GM19467 (cell line): ENCODE measurements around the gene NPEPL1.

Source experiments
- ATAC-seq: cut with Tn5 transposase; IDR thresholded peaks from one replicate; pipeline ENCODE4 v1.9.1; 2021; ENCODE audit warnings: mild to moderate bottlenecking, moderate library complexity; ENCODE audit not compliant: unreplicated experiment

Gene NPEPL1

GRCh38 chr20:58699623-58700107 lies 7.1 kb downstream of the NPEPL1 start:
- ATAC-seq = no peak

GRCh38 chr20:58700121-58700821 lies 7.7 kb downstream of the NPEPL1 start:
- no peak for ATAC-seq

- ATAC-seq = no peak
Measured at GRCh38 chr20:58700823-58701222, 8.2 kb downstream of the NPEPL1 start.

GRCh38 chr20:58701431-58702160 lies 9.0 kb downstream of the NPEPL1 start:
- ATAC-seq = no peak

- ATAC-seq = no peak
Measured at GRCh38 chr20:58702161-58702510, 9.5 kb downstream of the NPEPL1 start.

- ATAC-seq = no peak
Measured at GRCh38 chr20:58702859-58703648, 10.5 kb downstream of the NPEPL1 start.

- no peak for ATAC-seq
Measured at GRCh38 chr20:58703765-58704371, 11.3 kb downstream of the NPEPL1 start.

DNA sequence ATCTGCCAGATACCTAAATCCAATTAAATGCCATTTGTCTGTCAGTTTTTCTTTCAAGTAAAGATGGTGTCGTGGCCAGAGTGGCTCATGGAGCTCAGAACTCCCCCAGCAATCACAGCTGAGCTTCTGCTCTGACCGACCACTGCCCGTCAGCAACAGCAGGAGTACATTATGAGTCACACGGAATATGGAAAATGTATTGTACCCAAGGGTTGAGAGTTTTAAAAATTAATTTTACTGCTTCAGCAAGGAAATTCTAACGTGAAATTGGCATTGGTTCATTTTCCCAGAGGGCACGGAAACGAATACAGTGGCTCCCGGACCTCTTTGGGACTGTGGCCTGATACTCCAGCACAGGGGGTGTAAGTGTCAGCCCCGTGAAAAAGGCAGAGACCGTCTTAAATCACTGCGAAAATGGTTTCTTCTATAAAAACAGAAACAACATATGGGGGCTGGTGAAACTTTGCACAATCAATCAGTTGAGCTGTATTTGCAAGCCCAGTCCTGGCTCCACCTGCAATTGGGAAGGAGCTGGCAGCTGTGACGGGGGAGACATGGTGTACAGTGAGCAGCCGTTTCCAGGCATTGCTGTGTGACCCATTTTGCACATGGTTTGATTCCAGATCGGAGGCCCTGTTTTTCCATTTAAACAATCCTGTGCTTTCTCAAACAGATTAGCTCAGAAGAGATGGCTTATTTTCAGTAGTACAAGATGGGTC lies 12.8 kb downstream of the NPEPL1 start:
- no peak for ATAC-seq

DNA sequence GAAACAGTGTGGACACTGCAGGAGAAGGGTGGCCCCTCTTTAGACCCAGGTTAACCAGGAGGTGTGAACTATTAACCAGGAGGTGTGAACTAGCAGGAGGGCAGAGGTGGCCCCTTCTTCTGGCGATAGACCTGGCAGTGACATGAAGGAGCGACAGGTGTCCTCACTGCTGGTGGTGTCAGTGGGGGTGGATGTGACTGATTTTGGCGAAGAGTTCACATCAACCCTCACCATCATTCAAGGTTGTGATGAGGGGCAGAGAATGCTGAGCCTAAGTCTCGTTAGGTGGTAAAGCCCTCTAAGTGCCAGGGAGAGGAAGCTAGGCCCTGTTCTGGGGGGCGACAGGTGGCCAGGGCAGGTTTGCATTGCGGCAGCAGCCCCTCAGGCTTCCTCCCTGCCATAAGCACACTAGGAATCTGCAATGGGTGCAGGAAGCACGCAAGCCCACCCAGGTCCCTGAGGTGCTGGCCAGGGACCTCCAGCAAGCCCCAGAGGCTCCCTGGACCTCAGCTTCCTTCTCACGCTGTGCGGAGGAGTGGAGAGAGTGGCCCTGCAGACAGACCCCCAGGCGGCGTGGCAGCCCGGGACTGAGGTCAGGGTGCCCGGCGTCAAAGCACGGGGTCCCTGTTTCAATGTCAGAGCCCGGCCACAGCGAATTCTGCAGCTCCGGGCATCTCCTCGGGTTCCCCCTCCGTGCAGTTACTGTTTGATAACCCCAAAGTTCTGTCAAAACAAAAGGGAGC lies 13.7 kb downstream of the NPEPL1 start:
- ATAC-seq = no peak

DNA sequence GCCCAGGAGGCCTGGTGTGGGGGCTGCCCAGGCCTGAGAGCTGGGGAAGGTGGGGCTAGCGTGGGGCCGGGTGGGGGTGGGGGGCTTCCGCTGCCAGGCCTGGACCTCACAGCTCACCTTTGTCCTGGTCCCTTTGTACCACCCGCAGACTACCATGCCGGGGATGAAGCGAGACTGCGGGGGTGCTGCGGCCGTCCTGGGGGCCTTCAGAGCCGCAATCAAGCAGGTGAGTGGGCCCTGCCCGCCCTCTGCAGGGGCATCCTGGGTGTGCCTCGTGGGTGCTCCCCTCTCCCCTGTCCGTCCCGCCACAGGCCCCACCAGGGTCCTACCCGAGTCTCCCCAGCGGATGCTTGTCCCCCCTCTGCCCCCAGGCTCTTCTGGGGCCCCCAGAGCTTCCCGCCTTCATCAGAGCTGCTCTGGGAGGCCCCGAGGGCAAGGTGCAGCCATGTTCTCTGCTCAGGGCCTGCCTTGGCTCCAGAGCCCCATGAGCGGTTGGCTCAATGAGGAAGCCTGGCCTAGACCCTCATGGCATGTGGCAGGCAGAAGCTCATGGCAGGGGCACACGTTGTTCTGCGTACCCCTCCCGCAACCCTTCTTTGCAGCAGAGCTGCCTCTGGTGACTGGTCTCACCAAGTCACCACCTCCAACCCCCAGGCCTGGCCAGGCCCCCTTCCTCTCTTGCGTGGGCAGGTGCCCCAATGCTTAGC lies 14.5 kb downstream of the NPEPL1 start:
- ATAC-seq = no peak

DNA sequence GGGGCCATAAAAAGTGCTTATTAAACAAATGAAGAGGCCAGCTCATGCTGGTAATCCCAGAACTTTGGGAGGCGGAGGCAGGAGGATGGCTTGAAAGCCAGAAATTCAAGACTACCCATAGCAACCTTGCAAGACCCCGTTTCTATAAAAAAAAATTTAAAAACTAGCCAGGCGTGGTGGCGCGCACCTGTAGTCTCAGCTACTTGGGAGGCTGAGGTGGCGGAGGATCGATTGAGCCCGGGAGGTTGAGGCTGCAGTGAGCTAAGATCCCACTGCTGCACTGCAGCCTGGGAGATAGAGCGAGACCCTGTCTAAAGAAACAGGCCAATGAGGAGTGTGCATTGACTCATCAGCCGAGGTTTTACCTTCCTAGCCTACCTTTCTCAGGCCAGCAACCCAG lies 15.2 kb downstream of the NPEPL1 start:
- ATAC-seq = no peak

GRCh38 chr20:58708246-58708931 lies 15.8 kb downstream of the NPEPL1 start:
- no peak for ATAC-seq

GRCh38 chr20:58709013-58709702 lies 16.6 kb downstream of the NPEPL1 start:
- ATAC-seq = no peak

GRCh38 chr20:58709703-58710039 lies 17.1 kb downstream of the NPEPL1 start:
- ATAC-seq = no peak

DNA sequence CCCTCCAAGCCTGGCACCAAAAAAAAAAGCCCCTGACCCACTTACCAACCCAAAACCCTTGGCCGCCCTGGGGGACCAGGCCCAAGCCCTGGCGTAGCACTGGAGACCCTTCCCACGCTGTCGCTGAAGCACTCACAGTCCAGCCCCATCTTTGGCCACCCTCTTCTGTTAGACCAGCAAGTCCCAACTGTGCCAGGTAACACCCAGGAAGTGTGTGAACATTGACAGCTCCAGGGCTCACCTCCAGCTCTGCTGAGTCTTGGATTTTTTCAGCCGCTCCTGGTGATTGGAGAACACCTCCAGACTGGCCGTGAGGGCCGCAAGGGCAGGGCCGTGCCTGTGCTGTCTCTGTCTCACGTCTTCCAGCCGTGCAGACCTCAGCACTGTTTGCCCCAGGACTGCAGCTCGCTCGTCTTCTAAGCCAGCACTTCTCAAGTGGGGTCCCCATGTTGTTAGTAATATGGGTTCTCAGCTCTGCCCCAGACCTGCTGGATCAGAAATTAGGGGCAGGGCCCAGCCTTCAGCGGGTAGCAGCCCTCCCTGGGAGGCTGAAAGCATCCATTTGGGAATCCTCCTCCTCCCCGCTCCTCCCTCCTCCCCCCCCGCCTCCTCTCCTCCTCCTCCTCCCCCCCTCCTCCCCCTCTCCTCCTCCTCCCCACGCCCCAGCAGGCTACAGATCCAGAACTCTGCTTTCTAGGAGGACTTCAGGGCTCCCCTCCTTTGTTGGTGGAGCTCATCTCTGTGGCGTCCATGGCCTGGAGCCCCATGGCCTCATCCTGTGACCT lies 18.1 kb downstream of the NPEPL1 start:
- ATAC-seq = no peak

DNA sequence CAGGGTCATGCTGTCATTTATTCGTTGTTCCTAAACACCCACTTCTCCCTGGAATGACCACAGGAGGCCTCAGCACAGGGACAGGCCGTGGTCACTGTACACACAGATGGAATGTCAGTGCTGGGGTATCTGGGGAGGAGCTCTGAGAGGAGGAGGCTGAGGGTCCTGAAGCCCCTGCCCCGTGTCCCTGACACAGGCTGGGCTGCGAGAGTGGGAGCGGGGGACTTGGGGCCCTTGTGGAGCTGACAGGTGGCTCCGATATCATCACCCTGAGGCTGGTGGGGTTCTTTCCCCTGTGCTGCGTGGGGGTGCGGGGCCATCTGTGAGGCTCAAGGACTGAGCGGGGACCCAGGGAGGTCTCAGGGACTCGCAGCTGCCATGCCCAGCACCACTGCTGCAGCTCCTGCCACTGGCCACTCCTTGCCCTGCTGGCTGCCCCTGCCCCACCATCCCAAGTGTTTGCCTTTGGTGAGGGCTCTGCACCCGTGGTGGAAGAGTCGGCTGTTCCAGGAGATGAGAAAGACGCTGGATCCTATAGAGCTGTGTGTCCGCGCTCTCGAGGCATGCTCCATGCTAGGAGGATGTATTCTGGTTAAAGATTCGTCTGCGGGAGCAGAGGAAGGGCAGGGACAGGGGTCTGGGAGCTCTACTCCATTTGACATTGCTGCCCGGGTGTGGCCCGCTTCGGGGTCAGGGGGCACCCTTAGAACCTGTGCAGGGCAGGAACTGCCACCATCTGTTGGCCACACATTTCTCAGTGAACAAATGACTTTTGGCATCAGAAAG lies 18.9 kb downstream of the NPEPL1 start:
- ATAC-seq = no peak
